ENCODE results near the gene FGF14.
A peak's percentile ranks its signal among the peaks of the same experiment; 100 is the strongest.

Gene FGF14

DNA sequence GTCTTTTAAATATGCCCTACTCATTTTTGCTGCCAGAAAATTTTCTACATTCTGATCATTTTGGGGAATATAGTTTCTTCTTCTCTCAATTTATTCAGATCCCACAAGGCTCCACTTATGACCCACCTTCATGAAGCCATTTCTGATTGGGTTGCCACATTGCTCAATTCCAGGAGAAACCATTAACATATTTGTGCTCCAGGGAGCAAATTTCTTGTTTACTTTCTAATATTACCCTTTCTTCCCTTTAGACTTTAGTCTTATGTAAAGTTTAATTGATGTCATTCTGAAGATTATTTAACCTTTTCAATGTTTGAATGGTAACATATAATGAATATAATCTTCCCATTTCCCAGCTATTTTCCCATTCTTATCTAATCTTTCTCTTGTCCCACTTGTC lies 617.5 kb downstream of the FGF14 start:
- DNase-seq (ENCODE audit: low spot score): no peak

DNA sequence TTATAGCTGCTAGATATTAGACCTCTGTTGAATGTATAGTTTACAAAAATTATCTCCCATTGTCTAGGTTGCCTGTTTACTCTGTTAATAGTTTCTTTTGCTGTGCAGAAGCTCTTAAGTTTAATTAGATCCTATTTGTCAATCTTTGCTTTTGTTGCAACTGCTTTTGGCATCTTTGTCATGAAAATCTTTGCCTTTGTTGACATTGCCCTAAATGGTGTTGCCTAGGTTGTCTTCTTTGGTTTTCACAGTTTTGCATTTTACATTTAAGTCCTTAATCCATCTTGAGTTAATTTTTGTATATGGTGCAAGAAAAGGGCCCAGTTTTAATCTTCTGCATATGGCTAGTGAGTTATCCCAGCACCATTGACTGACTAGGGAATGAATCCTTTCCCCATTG lies 618.3 kb downstream of the FGF14 start:
- no peak for DNase-seq (ENCODE audit: low spot score)

DNA sequence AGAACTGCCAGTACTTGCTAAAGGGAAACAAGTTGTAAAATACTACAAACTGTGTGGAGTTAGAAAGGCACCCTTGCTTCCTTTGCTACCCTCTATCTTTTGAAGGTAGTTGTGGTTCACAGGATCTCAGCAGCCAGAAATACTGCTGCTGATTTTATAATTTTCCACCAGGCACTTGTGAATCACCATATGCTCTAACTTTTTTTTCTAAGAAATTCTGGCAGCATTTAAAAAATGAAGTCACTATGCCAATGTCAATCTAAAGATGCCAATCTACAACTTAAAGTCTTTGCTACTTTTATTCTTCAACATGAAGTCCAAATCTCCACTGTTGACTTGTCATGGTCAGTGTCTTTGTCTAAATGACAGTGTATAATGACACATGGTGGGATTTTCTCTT lies 621.6 kb downstream of the FGF14 start:
- DNase-seq (ENCODE audit: low spot score): no peak

DNA sequence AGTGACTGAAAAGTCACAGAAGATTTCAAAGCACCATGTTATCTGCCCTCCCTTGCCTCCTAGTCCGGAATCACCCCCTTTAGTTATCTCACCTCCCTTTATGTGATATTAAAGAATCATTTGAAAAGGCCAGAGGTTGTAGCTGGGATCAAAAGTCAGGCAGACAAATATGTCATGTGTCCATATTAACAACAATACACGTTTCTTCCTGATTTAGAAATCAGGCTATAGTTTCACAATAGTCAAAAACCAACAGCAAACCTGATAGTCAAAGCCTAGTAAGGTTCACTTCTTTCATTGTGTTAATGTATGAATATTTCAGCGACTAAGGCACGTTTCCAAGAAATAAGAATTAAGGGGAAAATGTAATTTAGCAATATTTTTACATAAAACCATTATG lies 622.7 kb downstream of the FGF14 start:
- no peak for DNase-seq (ENCODE audit: low spot score)

DNA sequence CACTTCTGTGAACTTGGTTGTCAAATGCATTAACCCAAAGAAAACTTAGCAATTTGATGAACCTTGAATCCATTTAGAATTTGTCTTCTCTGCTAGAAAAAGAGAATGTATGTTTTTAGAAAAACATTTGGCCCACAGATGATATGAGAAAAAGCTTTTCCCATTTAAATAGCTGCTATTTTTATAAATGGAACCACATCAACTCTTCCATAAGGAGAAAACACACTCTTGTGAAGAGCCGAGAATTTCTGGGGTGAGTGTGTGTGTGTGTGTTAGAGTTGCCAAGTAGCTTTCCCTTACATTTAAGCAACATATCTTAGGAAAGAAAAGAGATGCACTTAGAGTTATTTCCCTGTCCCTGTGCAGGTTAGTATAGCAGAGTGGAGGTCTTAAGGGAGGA lies 626.6 kb downstream of the FGF14 start:
- DNase-seq (ENCODE audit: low spot score): no peak

DNA sequence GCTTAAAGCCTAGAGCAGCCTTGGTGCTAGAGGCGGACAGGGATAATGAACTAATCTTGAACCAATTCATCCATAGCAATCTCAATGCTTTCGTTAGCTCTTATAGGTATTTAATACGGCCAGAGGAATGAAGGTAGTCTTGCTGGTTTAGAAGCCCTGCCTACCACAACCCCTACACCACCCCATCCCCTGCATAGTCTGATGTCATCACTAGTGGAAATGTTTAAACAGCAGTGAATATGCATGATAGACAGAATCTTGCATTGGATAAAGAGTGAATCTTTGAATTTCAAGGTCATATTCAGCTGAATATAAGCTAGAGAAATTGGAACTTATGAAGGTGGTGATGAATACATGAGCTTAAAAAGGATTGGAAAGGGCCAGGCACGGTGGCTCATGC lies 627.5 kb downstream of the FGF14 start:
- DNase-seq (ENCODE audit: low spot score): no peak

DNA sequence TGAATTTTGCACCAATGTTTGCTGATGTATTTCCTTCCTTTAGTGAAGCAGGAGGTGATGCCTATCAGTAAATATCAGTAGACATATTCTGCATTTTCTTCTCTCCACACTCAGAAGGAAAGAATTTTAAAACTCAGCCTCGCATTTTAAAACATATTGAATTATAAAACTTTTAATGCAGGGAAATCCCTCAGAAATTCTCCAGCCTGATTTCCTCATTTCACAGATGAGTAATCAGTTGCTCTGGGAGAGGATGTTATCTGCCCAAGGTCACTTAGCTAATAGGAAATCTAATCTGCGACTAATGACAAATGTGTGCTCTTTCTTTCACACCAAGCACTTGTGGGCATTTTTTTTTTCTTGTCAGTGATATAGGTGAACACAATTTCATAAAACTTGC lies 628.8 kb downstream of the FGF14 start:
- DNase-seq (ENCODE audit: low spot score): no peak

DNA sequence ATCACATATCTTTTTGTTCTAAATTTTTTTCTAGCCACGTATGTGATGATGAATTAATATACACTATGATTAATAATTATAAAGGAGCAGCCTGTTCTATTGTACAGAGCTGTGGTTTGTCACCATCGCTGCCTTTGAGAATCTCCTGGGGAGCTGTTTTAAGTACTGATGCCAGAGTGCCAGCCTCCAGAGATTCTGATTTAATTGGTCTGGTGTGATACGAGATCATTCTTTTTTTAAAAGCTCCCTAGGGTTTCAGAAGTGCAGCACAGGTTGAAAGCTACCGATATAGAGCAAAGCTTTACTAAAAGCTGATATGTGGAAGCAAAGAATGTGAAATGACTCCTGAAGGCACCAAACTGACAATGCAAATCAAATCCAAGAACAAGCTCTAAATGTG lies 634.7 kb downstream of the FGF14 start:
- DNase-seq (ENCODE audit: low spot score): no peak

DNA sequence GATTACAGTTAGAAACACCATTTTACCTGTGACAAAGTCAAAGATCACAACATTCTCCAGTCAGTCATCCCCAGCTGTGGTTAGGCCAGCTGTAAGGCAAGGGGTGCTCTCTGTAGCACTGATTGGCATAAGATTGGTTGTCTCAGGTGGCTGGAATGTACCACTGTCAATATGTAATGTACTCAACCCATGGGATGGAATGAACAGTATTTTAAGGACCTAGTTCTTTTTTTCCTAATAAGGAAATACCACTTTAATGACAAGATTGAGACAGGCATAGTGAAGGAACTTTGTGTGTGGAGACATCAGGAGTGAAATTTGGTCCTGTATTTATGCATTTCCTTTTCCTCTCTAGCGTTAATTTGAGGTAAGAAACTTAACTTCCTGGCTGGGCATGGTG lies 638.7 kb downstream of the FGF14 start:
- DNase-seq (ENCODE audit: low spot score): no peak

DNA sequence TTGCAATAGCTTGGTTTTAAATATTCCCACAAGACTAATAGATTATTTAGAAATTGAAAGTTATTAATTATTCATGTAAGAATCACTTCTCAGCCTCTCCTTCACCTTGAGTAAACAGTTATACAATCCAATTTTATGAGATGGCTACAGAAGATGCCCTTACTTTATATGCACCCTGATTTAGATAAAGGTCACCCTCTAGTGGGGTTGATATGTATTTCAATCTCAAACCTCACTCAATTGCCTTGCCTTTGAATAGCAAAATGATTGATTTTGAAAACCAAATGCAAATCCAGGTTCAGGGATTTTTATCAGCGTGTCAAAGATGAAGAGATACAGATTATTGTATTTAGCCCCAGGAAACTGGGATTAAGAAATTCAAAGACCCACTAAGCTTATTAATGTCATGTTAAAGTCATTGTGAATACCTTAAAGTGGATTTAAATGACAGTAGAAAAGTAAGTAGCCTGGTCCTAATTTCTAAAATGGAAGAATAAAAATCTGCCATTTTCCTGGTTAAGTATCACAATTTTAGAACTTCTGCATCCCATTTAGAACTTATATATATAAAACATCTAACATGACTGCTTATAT lies 644.3 kb downstream of the FGF14 start:
- DNase-seq (ENCODE audit: low spot score): peak; percentile 28

DNA sequence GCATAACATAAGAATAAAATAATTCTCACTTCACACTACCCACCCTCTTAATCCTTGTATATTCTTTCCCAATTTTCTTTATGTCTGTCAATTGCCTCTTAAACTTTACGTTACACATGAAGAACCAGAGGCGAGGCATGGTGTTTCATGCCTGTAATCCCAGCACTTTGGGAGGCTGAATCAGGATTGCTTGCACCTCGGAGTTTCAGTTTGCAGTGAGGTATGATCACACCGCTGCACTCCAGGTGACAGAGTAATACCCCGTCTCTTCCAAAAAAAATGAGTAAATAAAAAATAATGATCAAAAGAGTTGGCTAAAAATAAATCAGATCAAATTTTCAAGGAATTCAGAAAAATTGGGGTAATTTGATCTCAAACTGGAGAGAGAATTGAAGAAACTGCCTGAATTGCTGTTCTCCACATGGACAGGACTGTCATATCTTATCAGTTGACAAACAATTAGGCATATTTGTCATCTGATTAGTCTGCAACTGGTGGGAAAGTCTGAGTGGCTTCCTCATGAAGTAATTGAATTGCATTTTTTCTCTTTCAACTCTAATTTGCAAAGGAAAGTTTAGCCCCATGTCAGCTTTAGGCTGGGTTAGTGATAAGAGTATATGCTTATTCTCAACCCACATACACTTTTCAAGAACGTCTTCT lies 646.5 kb downstream of the FGF14 start:
- DNase-seq (ENCODE audit: low spot score): no peak

DNA sequence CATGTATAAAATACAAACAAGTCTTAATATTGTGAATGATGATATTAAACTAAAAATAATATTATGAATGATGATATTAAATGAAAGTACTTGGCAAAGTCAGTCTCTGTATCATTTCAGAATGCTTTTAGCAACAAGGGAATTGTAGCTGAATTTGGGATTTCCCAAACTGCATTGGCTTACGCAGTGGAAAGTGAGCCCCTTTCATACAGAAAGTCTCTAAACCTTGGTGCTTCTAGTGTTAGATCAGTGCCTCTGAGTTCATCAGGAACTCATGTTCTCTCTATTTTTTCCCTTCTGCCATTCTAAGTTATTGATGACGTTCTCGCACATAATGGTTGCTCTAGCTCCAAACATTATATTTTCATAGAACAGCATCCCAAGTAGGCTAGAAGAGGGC lies 649.4 kb downstream of the FGF14 start:
- no peak for DNase-seq (ENCODE audit: low spot score)

DNA sequence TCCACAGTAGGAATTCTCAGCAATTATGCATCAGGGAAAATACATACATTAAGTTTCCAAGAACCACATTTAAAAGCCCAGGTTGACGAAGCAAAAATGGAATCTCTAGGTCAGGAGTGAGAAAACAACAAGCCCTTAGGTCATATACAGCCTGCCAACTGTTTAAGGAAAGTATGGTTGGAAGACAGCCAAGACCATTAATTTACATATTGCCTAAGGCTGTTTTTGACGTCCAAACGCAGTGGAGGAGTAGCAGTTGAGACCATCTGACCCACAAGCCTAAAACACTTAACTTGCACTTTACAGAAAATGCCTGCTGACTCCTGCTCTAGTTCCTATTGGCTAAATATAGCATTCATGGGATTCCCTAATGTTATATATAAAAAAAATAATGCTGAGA lies 650.4 kb downstream of the FGF14 start:
- DNase-seq (ENCODE audit: low spot score): peak; percentile 16

DNA sequence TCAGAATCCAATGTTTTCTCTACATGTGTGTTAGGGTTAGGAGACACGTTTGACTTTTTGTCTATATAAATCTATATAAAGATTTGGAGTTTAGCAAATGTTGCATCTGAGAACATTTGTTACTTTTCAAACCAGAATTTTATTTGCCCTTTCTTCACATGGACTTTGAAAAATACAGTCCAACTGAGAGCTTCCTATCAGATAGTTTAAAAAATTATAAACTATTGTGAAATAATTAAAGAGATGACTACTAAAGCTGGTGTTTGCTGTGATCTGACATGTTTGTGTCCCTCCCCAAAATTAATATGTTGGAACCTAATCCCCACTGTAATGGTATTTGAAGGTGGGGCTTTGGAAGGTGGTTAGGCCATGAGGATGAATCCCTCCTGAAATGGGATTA lies 652.3 kb downstream of the FGF14 start:
- DNase-seq (ENCODE audit: low spot score): no peak

DNA sequence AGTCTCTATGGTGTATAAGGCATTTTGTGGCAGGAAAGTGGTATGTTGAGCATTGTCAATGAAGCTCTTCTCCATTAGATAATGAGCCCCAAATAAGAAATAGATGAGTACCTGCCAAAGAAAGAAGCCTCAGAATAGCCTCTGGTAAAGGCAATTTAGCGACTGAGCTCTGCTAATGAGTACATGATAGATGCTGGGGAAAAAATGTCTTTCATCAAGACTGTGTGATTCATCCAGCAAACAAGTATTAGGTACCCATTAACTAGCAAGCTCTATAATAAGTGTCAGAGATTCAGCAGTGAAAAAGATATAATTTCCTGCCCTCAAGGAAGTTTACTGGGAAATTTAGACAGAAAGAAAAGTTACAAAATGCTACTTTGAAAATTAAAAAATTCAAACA lies 654.8 kb downstream of the FGF14 start:
- no peak for DNase-seq (ENCODE audit: low spot score)

DNA sequence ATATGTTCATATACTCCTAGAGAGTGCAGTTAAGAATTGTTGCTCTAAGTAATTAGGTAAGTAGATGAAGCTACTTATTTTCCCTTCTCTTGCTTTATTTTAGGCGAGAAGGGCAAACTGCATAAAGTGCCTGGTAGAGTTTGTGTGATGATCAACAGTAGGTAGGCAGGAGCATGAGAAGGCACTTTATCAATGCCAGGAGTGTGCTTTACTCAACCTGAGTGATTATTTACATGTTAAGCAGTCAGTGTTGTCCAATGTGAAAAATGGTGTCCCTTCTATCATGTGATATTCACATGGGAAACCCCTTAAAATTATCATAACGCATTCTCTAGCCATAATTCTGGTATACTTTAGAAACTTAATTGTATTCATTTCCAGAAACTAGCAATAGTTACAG lies 655.3 kb downstream of the FGF14 start:
- no peak for DNase-seq (ENCODE audit: low spot score)

DNA sequence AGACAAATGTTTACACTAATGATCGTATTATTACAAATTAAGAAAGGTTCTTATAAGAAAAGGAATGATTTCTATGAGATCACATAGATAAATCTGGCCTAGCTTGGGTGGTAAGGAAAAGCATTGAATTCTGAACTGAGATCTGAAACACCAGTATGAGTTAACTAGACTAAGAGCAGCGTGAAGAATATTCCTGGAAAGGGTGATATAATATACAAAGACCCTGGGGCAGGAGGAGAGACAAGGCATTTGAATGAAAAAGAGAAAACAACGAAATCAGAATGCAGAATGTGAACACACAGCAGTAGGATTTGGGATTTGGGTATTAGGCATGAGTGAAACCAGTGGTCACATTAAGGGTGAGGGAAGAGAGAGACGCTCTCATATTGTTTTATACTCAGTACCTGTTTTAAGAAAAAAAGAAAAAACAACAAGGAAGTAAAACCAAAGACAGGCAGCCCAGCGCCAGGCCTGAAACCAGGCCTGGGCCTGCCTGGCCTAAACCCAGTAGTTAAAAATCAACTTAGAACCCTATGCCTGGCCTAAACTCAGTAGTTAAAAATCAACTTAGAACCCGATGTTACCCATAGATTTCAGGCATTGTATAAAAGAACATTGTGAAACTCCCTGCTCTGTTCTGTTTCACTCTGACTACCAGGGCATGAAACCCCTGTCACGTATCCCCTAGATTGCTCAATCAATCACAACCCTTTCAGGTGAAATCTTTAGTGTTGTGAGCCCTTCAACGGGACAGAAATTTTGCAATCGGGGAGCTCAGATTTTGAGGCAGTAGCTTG lies 662.3 kb downstream of the FGF14 start:
- no peak for DNase-seq (ENCODE audit: low spot score)

DNA sequence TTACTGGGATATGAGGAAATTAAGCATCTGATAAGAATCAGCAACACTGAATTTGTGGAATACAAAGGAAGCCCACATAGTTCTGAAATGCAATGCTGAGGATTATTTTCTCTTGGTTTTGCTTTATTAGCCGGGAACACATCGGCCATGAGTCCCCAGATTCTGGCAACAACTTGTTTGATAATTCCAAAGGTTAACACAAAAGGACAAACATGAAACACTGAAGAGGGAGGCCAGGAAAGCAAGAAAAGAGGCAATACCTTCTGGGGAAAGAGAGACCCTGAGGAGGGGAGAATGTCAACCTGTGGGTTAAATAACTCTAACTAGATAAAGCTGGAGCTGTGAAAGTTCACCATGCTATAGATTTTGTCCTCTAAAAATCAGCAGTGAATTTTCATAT lies 663.5 kb downstream of the FGF14 start:
- no peak for DNase-seq (ENCODE audit: low spot score)

DNA sequence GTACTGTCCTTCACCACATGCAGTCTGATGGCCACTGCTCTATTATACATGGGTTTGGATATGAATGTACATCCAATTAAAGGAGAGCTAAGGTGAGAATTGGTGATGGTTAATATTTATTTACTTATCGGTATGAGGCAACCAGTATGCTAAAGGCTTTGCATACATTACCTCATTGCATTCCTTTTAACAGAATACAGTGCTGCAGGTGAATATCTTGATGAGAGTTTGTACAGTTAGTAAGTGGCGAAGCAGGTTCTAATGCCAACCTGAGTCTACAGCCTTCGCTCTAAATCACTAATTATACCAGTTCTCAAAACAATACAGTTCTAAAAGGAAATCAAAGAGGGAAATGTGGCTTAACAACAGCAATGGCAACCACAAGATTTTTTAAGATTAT lies 665.3 kb downstream of the FGF14 start:
- DNase-seq (ENCODE audit: low spot score): no peak

DNA sequence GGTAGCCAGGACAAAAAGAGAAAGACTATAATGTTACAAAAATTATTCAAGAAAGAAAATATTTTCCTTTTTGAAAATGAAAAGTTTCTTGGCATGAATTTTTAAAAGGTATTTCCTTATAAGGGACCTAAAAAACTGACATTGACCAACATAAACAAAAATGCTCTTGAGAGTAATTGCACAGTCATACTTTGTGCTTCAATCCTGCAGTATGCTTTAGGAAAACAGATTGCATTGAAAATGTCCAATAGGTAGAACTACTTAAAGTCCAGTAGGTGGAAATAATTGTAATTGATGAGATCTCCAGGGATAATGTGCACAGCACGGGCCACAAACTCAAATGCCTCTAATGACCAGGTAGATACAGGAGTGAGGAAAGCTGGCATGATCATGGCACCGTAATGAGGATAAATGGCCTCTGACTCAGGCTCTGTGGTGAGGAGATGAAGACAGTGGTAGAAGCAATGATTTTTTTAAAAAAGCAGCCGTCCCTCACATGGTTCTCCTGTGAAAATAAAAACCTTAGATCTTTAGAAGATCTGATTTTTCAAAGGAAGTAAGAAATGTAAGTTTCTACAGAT lies 671.3 kb downstream of the FGF14 start:
- no peak for DNase-seq (ENCODE audit: low spot score)

DNA sequence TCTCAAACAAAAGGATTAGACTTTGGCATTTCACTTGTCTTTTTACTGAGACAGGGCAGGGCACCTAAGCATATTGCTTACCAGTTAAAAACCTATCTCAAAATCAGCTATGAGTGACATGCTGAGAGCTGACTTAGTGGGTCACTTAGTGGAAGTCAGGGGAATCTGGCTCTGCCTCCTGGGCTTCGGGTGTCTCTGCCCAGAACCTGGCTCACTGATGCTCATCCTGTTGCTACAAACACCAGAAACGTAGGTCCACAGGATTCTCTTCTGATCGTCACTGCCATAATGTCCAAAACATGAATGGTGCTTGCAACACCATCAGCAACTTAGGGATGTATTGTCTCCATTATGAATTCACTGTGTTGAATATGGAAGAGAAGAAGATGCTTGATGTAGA lies 673.2 kb downstream of the FGF14 start:
- no peak for DNase-seq (ENCODE audit: low spot score)

DNA sequence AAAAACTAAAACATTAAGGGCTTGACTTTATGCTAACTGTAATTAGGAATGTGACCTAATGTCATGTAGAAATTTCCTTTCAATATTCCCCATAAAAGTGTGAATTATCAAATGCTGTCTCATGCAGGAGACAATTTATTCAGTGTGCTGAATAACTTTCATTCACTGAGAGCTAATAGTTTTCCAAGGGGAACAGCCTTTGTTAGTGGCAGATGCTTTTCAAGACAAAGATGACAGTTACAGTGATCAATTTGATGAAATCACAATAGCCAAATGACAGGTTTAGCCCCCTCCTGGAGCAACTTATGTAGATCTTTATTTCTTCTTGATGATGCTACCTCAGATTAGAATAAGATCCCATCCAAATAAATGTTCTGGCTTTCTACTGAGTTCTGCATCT lies 673.8 kb downstream of the FGF14 start:
- no peak for DNase-seq (ENCODE audit: low spot score)

DNA sequence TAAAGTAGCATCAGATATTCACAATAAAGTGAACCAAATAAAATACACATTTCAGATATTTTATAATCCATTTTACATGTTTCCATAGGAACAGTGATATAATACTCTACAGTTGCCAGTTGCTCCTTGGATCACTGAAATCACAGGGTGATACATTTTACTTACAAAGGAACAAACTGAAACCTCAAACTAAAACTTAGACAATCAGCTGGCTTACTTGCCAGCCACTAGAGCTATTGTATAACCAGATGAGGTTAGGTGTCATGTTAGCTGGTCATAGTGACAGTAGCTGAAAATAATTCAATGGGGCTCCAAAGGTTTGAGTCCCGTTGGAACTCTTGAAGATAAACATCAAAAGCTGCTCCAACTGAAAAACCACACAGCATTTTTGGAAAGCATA lies 674.7 kb downstream of the FGF14 start:
- DNase-seq (ENCODE audit: low spot score): no peak
